Measurements from ENCODE around the gene STAB2.

DNA sequence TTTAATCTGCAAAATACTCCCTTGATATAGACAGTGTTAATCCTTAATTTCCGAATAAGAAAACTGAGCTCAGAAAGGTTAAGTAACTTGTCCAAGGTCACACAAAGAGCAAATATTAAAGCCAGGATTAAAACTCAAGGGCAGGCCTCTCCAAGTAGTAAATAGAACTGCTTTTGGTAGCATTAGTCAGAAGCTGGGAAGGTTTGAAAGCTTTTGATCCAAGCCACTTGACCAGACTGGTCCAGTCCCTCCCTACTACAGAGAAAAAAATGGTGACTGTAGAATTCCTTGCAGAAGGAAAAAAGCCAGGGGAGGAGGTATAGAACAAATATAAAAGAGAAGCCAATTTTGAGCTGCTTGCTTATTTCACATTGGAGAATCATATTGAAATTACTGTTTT, 142.4 kb downstream of the STAB2 start:
- TF ChIP-seq, protein P1, sequence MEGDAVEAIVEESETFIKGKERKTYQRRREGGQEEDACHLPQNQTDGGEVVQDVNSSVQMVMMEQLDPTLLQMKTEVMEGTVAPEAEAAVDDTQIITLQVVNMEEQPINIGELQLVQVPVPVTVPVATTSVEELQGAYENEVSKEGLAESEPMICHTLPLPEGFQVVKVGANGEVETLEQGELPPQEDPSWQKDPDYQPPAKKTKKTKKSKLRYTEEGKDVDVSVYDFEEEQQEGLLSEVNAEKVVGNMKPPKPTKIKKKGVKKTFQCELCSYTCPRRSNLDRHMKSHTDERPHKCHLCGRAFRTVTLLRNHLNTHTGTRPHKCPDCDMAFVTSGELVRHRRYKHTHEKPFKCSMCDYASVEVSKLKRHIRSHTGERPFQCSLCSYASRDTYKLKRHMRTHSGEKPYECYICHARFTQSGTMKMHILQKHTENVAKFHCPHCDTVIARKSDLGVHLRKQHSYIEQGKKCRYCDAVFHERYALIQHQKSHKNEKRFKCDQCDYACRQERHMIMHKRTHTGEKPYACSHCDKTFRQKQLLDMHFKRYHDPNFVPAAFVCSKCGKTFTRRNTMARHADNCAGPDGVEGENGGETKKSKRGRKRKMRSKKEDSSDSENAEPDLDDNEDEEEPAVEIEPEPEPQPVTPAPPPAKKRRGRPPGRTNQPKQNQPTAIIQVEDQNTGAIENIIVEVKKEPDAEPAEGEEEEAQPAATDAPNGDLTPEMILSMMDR (IDR thresholded peaks at IDR 0.05): no peak
- TF ChIP-seq POLR2A (IDR thresholded peaks at IDR 0.05): no peak

Data from heart left ventricle (tissue), 13 donors.